ENCODE data around the gene CORIN.

CORIN gene

GRCh38 chr4:47741200-47741599, 96.7 kb downstream of the CORIN start:
- Histone ChIP-seq H3F3A (ENCODE audit: low read depth) (no peaks in the 10 kb centered on the region), H3K4me1 (ENCODE audit: insufficient read depth, low read length, poor library complexity, severe bottlenecking) (no peaks in the 10 kb centered on the region), H3K9me2 (replicated peaks; ENCODE audit: low read depth, low read length) (no peaks in the 10 kb centered on the region), H3K36me3 (ENCODE audit: insufficient read depth, low read length) (no peaks in the 10 kb centered on the region), H3K79me2 (ENCODE audit: insufficient read depth, low read length) (no peaks in the 10 kb centered on the region), H3K9me3 (ENCODE audit: insufficient read depth, low read depth, low read length) (no peaks in the 10 kb centered on the region), H4K20me1 (ENCODE audit: insufficient read depth, low read length, poor library complexity, severe bottlenecking) (no peaks in the 10 kb centered on the region), H3K9ac (ENCODE audit: low read depth, low read length, poor library complexity, severe bottlenecking) (no peak overlapping the region), H2AFZ (ENCODE audit: low read length) (no peak overlapping the region), H3K4me3 (ENCODE audit: low read length, poor library complexity, severe bottlenecking) (no peak overlapping the region), H3K27me3 (ENCODE audit: insufficient read depth, low read length, poor library complexity, severe bottlenecking) (no peaks in the 10 kb centered on the region), H3K4me2 (ENCODE audit: low read depth, low read length, poor library complexity, severe bottlenecking) (no peak overlapping the region)
- TF ChIP-seq, protein P1, sequence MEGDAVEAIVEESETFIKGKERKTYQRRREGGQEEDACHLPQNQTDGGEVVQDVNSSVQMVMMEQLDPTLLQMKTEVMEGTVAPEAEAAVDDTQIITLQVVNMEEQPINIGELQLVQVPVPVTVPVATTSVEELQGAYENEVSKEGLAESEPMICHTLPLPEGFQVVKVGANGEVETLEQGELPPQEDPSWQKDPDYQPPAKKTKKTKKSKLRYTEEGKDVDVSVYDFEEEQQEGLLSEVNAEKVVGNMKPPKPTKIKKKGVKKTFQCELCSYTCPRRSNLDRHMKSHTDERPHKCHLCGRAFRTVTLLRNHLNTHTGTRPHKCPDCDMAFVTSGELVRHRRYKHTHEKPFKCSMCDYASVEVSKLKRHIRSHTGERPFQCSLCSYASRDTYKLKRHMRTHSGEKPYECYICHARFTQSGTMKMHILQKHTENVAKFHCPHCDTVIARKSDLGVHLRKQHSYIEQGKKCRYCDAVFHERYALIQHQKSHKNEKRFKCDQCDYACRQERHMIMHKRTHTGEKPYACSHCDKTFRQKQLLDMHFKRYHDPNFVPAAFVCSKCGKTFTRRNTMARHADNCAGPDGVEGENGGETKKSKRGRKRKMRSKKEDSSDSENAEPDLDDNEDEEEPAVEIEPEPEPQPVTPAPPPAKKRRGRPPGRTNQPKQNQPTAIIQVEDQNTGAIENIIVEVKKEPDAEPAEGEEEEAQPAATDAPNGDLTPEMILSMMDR (conservative IDR thresholded peaks at IDR 0.05; ENCODE audit: low read length): no peak
- TF ChIP-seq EZH2phosphoT487 (IDR thresholded peaks at IDR 0.05; ENCODE audit: borderline replicate concordance): no peak

GRCh38 chr4:47737326-47737725, 100.5 kb downstream of the CORIN start:
- no peak for TF ChIP-seq EZH2phosphoT487 (IDR thresholded peaks at IDR 0.05; ENCODE audit: borderline replicate concordance)
- TF ChIP-seq, protein P1 (conservative IDR thresholded peaks at IDR 0.05; ENCODE audit: low read length): no peak
- Histone ChIP-seq H3K9me2 (replicated peaks; ENCODE audit: low read depth, low read length) (no peaks in the 10 kb centered on the region), H3F3A (ENCODE audit: low read depth) (no peaks in the 10 kb centered on the region), H4K20me1 (ENCODE audit: insufficient read depth, low read length, poor library complexity, severe bottlenecking) (no peaks in the 10 kb centered on the region), H3K79me2 (ENCODE audit: insufficient read depth, low read length) (no peaks in the 10 kb centered on the region), H3K9me3 (ENCODE audit: insufficient read depth, low read depth, low read length) (no peaks in the 10 kb centered on the region), H3K4me1 (ENCODE audit: insufficient read depth, low read length, poor library complexity, severe bottlenecking) (no peaks in the 10 kb centered on the region), H3K27me3 (ENCODE audit: insufficient read depth, low read length, poor library complexity, severe bottlenecking) (no peaks in the 10 kb centered on the region), H3K4me2 (ENCODE audit: low read depth, low read length, poor library complexity, severe bottlenecking) (no peak overlapping the region), H3K9ac (ENCODE audit: low read depth, low read length, poor library complexity, severe bottlenecking) (no peak overlapping the region), H3K4me3 (ENCODE audit: low read length, poor library complexity, severe bottlenecking) (no peak overlapping the region), H2AFZ (ENCODE audit: low read length) (no peak overlapping the region), H3K36me3 (ENCODE audit: insufficient read depth, low read length) (no peaks in the 10 kb centered on the region)

DNA sequence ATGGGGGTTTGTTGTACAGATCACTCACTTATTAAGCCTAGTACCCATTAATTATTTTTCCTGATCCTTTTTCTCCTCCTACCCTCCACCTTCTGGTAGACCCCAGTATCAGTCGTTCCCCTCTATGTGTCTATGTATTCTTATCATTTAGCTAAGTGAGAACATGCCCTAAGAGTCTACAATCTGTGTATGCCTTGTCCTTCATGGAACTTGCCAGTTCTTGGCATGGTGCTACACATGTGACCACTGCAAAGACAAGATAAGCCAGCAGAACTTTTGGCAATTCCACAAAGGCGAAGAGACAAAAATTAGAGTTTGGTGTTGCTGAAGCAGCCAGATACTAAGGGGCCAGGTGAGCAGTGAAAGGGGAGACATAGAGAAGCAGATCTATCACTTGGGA, 101.3 kb downstream of the CORIN start:
- Histone ChIP-seq H3K4me2 (ENCODE audit: low read depth, low read length, poor library complexity, severe bottlenecking) (no peak overlapping the region), H3K36me3 (ENCODE audit: insufficient read depth, low read length) (no peaks in the 10 kb centered on the region), H3K9me2 (replicated peaks; ENCODE audit: low read depth, low read length) (no peaks in the 10 kb centered on the region), H3K27me3 (ENCODE audit: insufficient read depth, low read length, poor library complexity, severe bottlenecking) (no peaks in the 10 kb centered on the region), H3K4me3 (ENCODE audit: low read length, poor library complexity, severe bottlenecking) (no peak overlapping the region), H3K9ac (ENCODE audit: low read depth, low read length, poor library complexity, severe bottlenecking) (no peak overlapping the region), H3K9me3 (ENCODE audit: insufficient read depth, low read depth, low read length) (no peaks in the 10 kb centered on the region), H3F3A (ENCODE audit: low read depth) (no peaks in the 10 kb centered on the region), H3K4me1 (ENCODE audit: insufficient read depth, low read length, poor library complexity, severe bottlenecking) (no peaks in the 10 kb centered on the region), H2AFZ (ENCODE audit: low read length) (no peak overlapping the region), H3K79me2 (ENCODE audit: insufficient read depth, low read length) (no peaks in the 10 kb centered on the region), H4K20me1 (ENCODE audit: insufficient read depth, low read length, poor library complexity, severe bottlenecking) (no peaks in the 10 kb centered on the region)
- TF ChIP-seq, protein P1 (conservative IDR thresholded peaks at IDR 0.05; ENCODE audit: low read length): no peak
- TF ChIP-seq EZH2phosphoT487 (IDR thresholded peaks at IDR 0.05; ENCODE audit: borderline replicate concordance): no peak

Data from Loucy (cell line).